Islet precursor cell (in vitro differentiated cells): ENCODE results near the gene GH1.
"Not testable (repeated sequence)": the region's sequence is repeated elsewhere in the genome, so short reads cannot be mapped to it uniquely, and the experiment has no call there.

Experiments
- DNase-seq: peaks from one replicate; pipeline ENCODE4 v3.0.0-alpha.2; 2018

The GH1 gene

GRCh38 chr17:63918789-63919305 lies at the start of gene GH1:
GH1 (minus strand) TSS chr17:63918839; CDS start chr17:63918776, 63 bp downstream.
- DNase-seq, result not testable (repeated sequence)

GRCh38 chr17:63967953-63968352 lies 49.3 kb upstream of the GH1 start:
- no peak for DNase-seq

GRCh38 chr17:63966646-63967264 lies 48.1 kb upstream of the GH1 start:
- no peak for DNase-seq

- no peak for DNase-seq
These were observed 44.5 kb upstream of the GH1 start for GRCh38 chr17:63963123-63963522.

GRCh38 chr17:63962298-63962744 lies 43.7 kb upstream of the GH1 start:
- DNase-seq, result no peak

- DNase-seq, result peak; percentile 99
These were observed 42.9 kb upstream of the GH1 start for GRCh38 chr17:63961355-63962212.

- no peak for DNase-seq
These were observed 41.8 kb upstream of the GH1 start for GRCh38 chr17:63960430-63960829.

GRCh38 chr17:63960006-63960405 lies 41.4 kb upstream of the GH1 start:
- DNase-seq, result no peak

GRCh38 chr17:63956296-63956920 lies 37.8 kb upstream of the GH1 start:
- DNase-seq, result no peak

- DNase-seq, result no peak
These were observed 37.2 kb upstream of the GH1 start for GRCh38 chr17:63955791-63956190.

- DNase-seq, result no peak
These were observed 36.6 kb upstream of the GH1 start for GRCh38 chr17:63955232-63955631.

GRCh38 chr17:63954402-63955063 lies 35.9 kb upstream of the GH1 start:
- DNase-seq, result no peak

GRCh38 chr17:63950940-63951907 lies 32.6 kb upstream of the GH1 start:
- peak; percentile 80 for DNase-seq

- DNase-seq, result no peak
These were observed 31.1 kb upstream of the GH1 start for GRCh38 chr17:63949576-63950250.

- DNase-seq, result no peak
These were observed 29.9 kb upstream of the GH1 start for GRCh38 chr17:63948521-63948920.

GRCh38 chr17:63947711-63948330 lies 29.2 kb upstream of the GH1 start:
- no peak for DNase-seq

GRCh38 chr17:63946440-63947363 lies 28.1 kb upstream of the GH1 start:
- no peak for DNase-seq

GRCh38 chr17:63945784-63946439 lies 27.3 kb upstream of the GH1 start:
- no peak for DNase-seq
